NCI-H345 (cell line): Measurements from ENCODE around the gene MRAS.
"Not testable (repeated sequence)": the region's sequence is repeated elsewhere in the genome, so short reads cannot be mapped to it uniquely, and the experiment has no call there.

ENCODE experiments used
- DNase-seq: peaks from one replicate; lab custom pipeline; 2025; lab: John Stamatoyannopoulos, UW

The MRAS gene

DNA sequence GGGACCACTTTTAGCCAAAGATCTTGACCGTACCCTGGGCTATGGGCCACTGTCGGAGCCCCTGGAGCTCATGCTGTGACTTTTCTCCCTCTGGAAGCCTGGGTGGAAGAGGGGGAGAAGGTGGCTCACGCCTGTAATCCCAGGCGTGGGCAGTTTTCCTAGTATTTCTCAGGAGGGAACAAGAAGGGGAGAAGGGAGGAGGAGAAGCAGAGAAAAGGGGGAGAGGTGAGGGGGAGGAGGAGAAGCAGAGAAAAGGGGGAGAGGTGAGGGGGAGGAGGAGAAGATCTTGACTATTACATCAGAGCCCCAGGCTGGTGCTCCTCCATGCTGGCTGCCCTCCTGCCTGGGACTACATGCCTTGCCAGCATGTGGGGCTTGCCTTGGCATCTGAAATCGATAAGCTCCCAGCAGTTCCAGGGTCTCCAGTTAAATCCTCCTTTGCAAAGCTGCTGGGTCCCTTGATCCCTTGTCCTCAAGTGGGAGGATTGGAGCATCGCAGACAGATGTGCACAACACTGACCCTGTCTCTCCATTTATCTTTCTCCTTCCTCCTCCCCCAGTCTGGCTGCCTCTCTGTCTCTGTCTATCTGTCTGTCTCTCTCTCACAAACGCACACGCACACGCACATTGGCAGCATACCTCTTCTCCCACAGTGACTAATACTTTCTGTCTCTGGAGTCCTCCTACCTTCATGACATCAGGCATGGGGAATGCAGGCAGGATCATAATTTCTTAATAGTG lies 41.6 kb downstream of the MRAS start:
- DNase-seq: no peak

DNA sequence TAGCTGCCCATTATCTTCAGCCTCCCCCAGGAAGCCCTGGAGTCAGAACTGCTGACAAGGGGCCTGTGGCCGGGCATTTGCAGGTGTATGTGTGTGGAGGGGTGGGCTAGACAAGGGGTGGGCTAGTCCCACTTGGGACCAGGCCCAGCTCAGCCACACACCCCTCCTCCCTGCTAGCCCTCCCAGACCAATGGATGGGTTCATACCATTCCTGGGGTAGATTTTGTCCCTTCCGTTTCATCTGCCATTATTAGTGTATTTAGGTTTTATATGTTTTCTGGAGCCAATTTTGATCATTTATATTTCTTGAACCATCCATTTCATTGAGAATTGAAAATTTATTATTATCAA lies 42.2 kb downstream of the MRAS start:
- DNase-seq: no peak

DNA sequence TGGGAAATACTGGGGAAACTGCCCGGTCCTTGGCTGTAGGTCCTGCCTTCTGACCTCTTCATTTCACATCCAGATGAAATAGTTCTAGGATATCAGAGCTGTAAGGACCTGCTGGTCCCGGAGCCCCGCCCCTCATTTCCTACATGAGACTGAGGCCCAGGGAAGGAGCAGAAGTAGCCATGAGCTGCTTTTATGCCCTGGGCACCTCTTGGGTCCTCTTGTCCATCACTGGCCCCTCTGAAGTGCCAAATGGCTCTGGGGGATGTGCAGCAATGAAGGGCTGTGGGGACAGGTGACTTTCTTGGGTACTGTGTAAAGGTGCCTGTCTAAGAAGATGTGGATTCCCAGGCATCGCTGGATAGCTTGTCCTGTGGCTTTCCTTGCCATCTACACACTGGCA lies 45.8 kb downstream of the MRAS start:
- DNase-seq: no peak

DNA sequence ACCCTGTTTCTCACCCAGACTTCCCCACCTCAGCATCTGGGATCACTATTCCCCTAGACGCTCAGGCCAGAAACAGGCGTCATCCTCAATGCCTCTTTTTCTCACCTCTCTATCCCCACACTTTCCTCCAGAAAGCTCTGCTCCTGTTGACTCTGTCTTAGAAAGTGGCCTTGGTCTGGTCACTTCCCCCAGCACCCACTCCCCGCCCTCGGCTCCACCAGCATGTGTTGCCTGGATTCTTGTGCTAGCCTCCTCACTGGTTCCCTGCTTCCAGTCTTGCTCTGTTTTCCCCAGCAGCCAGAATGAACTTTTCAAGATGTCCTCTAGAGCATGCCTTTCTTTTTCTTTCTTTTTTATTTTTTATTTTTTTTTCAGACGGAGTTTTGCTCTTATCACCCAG lies 46.3 kb downstream of the MRAS start:
- DNase-seq: no peak

DNA sequence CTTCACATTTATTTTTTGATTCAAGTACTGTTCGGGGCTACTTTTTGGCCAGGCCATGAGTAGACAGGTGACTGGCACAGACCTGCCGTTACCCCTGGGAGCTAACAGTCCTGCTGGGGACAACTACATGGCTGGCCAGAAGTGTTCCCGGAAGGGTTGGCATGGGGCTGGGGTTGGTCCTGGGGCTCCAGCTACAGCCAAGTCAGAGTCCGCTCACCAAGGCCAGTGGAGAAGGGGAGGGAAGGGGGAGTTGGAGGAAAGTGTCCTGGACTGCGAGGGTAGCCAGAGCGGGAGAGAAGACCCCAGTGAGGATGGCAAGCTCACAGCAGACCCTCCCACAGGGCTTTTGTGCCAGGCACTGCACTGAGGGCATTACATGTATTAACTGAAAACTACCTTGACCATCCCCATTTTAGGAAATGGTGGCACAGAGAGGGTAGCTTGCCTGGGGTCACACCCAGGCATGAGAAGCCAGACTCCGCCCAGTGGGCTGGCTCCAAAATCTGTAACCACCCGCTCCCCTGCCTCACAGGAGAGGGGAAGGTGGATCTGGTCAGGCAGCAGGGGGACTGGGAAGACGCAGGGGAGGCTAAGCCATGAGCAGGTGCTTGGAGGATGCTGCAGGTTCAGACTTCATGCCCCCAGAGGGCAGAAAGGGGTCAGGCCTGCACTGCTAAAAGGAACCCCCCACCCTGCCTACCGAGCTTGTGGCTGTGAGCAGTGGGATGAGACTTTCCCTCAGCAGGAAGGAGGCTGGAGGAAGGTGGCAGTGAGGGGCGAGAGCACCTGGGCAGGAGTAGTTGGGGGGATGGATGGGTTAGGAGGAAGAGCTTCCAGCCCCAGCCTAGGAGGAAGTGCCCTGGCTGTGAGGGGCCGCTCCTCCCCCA lies 47.7 kb downstream of the MRAS start:
- no peak for DNase-seq

DNA sequence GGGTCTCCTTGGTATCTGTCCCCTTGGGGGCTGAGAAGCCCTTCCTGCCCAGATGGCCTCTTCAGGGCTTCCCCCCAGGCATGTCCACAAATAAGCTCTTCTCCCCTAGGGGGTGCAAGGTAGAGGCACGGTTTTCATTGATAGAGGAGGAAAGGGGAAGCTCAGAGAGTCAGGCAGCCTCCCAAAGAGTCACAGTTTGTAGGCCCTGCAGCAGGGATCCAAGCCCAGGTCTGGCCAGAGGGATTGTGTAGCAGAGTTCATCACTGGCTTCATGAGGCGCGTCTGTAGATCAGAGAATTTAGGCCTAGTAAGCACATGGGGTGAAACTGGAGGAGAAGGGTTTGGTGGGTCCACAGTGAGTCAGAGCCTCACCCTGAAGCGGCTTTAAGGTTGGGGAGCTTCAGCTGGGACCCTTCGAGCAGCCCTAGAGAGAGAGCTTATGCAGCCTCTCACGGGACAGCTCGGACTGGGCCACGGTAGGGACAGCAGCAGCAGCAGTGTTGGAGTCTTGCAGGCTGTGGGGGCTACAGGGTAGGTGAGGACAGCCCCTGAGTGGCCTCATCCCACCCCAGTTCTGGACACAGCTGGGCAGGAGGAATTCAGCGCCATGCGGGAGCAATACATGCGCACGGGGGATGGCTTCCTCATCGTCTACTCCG lies 48.5 kb downstream of the MRAS start:
- DNase-seq: no peak

DNA sequence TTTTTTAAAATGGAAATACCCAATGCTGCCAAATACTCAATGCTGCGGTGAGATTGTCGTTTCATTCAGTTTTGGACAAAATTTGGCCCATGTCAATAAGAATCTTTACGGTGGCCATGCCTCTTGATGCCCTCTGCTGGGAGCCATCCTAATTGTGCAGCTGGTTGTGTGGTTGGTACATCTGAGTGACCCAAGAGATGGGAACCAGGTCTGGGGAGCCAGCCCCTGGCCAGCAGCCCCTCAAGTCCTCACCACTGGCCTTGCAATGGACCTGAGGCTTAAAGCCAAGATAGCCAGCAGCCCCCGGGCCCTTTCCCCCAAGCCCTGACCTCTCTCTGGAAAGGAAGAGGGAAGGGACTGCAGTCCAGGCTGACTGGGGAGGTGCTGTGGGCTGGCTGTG lies 49.6 kb downstream of the MRAS start:
- DNase-seq: no peak

DNA sequence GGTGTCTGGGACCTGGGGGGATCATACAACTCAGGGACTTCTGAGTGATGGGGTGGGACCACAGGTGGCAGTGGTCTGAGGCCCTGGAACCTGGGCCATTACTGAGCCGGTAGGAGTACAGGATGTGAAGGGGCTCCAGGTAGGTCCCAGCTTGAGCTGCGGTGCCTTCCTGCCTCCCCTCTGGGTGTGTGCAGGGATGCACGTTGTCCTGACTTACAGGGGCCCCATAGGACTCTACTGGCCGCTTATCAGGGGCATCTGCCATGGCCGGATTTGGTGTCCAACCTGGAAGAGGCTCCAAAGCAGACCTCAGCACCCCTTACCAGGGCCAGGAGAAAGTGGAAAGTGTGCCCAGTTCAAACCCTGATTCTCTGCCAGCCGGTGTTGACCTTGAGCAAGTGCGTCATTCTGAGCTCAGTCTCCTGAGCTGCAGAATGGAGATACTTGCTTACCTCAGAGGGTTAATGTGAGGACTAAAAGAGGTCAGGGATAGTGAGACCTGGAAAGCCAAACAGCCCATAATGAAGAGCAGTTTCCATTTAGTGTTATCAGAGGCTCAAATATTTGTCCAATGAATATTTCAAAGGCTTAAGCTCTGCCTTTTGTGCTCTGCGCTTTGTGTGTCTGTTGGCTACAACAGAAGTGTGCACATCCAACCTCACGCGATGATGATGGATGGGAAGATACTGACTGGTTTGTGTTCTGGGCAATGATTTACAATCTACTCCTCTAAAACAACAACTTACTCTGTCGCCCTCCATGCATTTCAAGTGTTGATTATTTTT lies 50.6 kb downstream of the MRAS start:
- no peak for DNase-seq

DNA sequence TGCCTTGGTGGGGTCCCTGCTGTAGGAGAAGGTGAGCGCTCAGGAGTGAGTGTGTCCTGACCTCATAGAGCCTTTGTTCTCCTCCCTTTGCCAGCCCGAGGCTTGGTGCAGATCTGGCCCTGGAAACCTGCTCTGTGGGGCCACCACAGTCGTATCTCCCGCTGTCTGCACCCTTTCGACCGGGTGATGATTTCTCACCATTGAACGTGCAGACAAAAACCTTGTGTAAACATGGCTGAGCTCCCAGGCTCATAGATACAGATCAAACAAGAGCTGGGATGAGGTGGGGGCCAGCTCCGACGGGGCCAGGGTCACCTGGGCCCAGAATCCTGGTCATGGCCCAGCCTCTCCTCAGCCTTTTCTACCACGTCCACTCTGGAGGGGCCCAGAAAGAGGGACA lies 51.4 kb downstream of the MRAS start:
- DNase-seq: no peak

DNA sequence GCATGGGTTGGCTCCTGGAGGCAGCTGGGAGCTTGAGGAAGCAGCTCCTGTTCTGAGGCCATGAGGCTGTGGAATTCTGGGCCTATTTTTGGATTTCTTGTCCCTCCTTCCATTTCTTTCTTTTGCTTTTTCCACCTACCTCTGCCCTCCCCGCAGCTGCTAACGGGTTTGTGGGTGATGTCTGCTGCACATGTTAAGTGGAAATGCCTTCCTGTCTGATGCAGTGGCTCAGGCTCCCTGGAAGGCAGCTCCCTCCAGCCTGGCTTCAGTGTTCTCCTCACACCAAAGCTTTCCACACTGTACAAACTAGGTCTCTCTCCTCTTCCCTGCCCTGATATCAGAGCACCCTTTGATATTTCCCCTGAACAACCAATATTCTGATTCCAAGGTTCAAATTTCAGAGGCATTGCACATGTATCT lies 52.3 kb downstream of the MRAS start:
- DNase-seq: no peak

DNA sequence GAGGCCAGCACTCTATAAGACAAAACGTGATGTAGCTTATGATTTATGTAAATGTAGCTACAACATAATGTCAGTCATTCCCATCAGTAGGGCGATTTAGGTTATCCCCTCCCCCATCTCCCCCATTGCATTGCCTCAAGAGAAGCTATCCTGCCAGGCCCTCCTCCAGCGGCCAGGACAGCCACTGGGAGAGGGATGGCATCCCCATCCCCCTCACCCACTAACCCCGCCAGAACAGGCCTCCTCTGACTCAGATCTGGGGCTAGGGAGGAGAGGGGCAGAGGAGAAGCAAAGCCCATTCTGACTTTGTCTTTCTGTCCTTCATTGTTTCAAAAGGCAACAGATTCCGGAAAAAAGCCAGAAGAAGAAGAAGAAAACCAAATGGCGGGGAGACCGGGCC lies 53.5 kb downstream of the MRAS start:
- no peak for DNase-seq

DNA sequence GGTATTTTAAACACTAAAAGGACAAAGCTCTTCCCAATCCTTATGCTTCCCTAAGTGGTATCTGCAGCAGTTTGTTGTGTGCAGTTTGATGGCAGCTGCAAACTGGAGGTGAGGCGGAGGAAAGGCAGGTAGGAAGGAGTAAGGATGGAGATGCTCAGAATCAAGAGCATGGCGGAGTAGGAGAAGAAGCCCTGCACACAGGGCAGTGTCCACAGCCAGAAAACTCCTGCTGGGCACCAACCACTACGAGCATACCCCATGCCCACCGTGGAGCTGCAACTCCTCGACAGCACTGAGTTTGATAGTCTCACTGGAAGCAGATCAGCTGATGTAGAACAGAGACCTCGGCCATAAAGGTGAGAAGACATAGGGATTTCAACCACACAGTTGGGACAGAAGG lies 55.7 kb downstream of the MRAS start:
- DNase-seq: no peak

DNA sequence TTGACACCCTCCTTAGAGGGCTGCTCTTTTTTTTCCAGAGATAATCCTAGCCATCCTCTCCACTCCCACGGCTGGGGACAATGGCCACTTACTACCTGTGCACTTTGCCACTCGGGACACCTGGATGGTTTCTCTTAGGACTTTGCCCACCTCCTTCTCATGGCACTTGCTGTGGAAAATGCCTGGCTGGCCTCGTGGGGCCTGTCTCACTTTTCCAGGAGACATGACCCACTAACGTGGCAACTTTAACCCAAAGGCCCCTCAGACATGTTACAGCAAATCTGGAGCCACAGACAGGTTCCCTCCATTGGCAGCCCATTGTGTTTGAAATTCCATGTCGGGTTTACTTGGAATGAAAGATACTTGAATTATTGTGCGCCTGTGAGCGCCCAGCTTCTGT lies 56.6 kb downstream of the MRAS start:
- no peak for DNase-seq

DNA sequence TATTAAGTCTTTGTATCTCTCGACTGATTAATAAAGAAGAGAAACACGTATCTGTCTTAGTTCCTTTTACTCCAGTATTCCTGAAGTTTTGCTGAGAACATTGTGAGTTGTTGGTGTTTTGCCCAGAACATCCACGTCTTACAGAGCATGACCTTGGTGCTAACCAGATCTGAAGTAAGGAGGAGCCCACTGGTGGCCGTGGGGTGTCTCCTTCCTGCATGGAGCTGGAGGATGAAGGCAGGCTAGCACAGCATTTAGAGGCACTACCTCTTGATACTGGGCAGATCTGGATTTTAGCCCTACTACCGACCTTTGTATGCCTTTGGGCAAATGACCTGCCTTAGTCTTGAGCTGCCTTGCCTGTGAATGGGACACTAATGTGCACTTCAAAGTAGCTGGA lies 57.1 kb downstream of the MRAS start:
- no peak for DNase-seq

DNA sequence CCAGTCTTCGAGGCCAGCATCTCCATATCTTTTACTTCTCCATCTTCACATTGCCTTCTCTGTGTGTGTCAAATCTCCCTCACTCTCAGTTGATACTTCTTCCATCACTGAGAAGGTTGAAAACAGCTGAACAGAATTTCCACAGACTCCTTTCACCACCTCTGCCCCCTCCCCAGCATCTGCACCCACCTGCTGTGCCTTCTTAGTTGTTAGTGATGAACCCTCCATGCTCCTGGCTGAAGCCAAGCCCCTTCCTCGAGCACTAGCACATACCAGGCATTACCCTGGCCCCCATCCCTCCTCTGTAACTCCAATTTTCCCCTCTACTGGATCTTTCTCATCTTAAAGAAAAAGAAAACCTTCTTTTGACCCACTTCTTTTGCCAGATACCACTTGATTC lies 58.2 kb downstream of the MRAS start:
- DNase-seq: no peak

DNA sequence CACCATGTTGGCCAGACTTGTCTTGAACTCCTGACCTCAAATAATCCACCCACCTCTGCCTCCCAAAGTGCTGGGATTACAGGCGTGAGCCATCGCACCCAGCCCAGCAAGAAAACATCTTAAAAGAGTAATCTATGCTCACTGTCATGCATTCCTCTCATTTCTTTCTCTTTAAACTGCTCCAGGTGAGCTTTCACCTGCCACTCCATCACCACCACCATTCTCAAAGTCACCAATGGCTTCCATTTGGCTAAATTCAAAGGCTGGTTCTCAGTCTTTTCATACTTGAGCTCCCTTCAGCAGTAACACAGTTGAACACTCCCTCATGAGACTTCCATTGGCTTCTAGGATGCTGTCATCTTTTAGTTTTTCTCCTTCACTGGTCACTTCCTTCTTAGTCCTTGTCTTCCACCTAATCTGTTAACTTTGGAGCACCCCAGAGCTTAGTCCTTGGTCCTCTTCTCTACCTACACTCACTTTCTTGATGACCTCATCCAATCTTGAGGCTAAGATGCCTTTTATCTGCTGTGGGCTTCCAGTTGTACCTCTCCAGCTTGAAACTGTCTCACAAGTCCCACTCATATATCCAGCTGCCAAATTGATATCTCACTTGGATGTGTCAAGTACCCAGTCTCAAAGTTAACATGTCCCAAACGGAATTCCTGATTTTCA lies 59.0 kb downstream of the MRAS start:
- DNase-seq: no peak

DNA sequence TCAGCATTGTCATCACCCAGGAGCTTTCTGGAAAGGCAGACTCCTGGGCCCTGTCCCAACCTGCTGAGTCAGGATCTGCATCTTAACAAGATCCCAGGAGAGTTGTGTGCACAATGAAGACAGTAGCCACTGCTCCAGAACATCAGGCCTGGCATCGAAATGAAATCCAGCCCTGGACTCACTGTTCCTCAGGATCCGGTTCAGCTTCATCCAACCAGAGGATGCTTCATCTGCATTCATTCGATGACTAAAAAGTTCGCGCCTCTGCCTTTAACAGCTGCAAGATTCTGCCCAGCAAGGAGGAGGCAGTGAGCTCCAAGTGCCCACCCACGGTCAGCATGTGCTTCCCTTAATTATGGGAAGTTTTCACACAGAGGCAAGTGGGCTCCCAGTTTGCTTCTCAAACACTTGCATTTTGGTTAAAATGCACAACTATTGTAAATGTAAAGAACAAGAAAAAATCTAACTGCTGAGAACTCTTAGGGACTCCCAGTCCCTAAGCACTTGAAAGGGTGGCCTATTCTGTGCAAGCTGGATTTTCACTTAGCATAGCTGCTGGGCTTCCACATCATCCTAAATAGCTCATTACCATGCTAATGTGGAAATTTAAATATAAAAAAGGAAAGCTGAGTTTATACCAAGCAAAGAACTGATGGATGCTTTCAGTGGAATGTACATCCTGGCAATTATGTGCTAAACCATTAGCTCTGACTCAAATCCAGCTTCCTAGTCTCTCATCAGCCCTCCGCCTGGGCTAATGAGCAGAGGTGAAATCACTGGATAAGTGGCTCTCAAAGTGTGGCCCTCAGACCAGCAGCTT lies 60.6 kb downstream of the MRAS start:
- no peak for DNase-seq

DNA sequence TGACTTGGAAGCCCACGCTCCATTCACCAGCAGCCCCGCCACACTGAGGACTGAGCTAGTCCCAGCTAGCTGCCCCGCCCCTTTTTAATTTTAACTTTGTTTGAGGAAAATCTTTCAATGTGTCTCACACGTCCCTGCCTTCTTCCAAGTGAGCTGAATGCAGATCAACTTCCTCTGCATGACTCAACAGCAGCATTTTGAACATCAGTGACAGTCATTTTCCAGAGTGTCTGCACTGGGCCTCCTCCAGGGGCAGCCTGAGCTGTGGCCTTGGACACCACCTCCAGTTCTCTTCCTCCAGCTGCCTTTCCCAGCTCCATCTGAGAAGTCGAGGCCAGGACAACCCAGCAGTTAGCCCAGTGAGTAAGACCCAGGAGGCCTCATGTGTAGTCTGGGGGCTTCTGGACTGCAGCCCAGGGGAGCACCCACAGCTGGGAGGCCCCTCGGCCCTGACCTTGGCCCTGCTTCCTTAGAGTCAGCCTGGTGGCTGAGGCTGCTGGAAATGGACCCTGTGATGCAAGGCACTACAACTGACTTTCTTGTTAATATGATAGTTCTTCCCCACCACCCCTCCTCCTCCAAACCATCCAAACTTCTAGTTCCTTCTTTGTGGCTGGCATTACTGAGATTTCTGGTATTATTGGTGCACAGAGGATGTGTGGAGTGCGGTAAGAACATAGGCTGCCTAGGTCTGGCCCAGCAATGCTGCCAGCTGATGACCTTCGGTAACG lies 64.6 kb downstream of the MRAS start:
- no peak for DNase-seq

DNA sequence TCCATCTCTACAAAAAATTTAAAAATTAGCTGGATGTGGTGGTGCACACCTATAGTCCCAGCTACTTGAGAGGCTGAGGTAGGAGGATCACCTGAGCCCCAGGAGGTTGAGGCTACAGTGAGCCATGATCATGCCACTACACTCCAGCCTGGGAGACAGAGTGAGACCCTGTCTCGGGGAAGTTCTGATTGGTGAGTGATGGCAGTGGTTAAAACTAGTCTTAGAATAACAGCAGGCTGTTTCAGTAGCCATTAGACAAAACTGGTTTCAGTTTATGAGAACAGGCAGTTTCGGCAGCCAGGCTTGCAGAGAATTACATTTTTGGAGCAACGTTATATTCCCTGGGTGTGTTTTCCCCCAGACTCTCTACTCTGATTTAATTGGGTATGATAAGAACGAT lies 67.9 kb downstream of the MRAS start:
- DNase-seq: not testable (repeated sequence)

DNA sequence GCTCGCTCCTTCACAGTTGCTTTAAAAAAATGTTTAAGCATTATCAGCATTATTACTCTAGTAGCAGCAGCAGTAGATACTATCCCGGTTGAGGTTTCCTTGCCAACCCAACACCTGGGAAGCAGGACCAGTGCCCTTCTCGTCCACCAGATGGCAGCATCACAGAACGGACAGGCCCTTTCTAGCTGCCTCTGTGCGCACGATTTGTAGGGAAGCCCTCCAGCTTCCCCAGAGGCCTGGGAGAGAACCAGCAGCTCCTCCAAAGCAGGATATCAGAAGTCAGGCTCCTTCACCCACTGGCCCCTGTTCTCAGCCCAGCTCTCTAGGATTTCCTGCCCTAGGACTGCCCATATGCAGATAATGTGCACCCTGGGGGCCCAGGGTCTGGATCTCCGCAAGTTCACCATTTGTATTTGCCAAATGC lies 69.2 kb downstream of the MRAS start:
- DNase-seq: peak; percentile 70
